ENCODE data around the gene CCDC38. TPM values are rescaled to one million over a fixed set of nuclear protein-coding genes. Genes with fewer than 3 reads are reported as not detected.

The CCDC38 gene
- total and polyA plus RNA-seq, 2 experiments from 2014 or later: not detected

GRCh38 chr12:95988506-95989275 is 46.3 kb upstream of the CCDC38 start:
- no peaks in the 10 kb centered on the region for H3K36me3 ChIP-seq (replicated peaks; ENCODE audit: insufficient read depth, low read depth)
- H2AFZ ChIP-seq: no peak overlapping the region
- DNase-seq (ENCODE audit: low spot score): no peak
- H3K4me1 ChIP-seq (ENCODE audit: insufficient read depth): no peaks in the 10 kb centered on the region
- H4K20me1 ChIP-seq (ENCODE audit: insufficient read depth, poor library complexity, severe bottlenecking): no peaks in the 10 kb centered on the region
- H3K9me2 ChIP-seq (replicated peaks; ENCODE audit: insufficient read depth): no peaks in the 10 kb centered on the region
- no peaks in the 10 kb centered on the region for H3K79me2 ChIP-seq
- 85% methylated on average over 11 of the region's 11 CpGs for WGBS (ENCODE audit: low lambda C conversion rate, missing lambda C conversion rate)
- H3K4me3 ChIP-seq: no peak overlapping the region
- no peak overlapping the region for H3K27ac ChIP-seq
- H3K4me2 ChIP-seq: no peak overlapping the region
- H3K9me3 ChIP-seq (ENCODE audit: low read depth): no peaks in the 10 kb centered on the region
- H3K27me3 ChIP-seq: no peaks in the 10 kb centered on the region
- no peak for TF ChIP-seq CTCF (IDR thresholded peaks at IDR 0.05; ENCODE audit: poor library complexity)
- TF ChIP-seq EZH2phosphoT487 (IDR thresholded peaks at IDR 0.05; ENCODE audit: low read depth, severe bottlenecking, unreplicated experiment): no peak
- TF ChIP-seq EZH2 (IDR thresholded peaks at IDR 0.05; ENCODE audit: borderline replicate concordance): no peak

GRCh38 chr12:95986635-95987570 is 44.5 kb upstream of the CCDC38 start:
- TF ChIP-seq EZH2 (IDR thresholded peaks at IDR 0.05; ENCODE audit: borderline replicate concordance): no peak
- no peak for TF ChIP-seq CTCF (IDR thresholded peaks at IDR 0.05; ENCODE audit: poor library complexity)
- no peak for TF ChIP-seq EZH2phosphoT487 (IDR thresholded peaks at IDR 0.05; ENCODE audit: low read depth, severe bottlenecking, unreplicated experiment)
- WGBS (ENCODE audit: low lambda C conversion rate, missing lambda C conversion rate): 59% methylated on average over 14 of the region's 14 CpGs
- no peak overlapping the region for H3K4me2 ChIP-seq

DNA sequence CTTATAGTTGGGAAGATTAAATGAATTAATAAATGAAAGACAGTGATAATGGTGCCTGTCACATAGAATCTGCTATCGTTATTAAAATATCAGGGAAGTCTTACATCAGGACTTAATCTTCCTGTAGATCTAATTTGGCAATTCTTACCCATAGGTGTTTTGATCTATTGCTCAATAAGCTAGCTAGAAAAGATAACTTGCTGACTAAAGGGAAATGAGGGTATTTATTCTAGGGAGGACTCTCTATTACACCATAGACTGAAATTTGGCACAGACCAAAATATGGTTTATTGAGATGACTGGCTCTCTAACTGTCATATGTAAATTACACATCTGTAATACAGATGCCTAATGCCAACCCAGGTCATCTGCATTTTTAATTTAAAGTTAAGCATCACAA is 42.3 kb upstream of the CCDC38 start:
- no peak overlapping the region for H3K4me3 ChIP-seq
- no peaks in the 10 kb centered on the region for H3K27me3 ChIP-seq

More at GRCh38 chr12:95986635-95987570, 44.5 kb upstream of the CCDC38 start:
- DNase-seq (ENCODE audit: low spot score): no peak
- Histone ChIP-seq H3K9me3 (ENCODE audit: low read depth) (no peaks in the 10 kb centered on the region), H3K27ac (no peak overlapping the region), H3K79me2 (no peaks in the 10 kb centered on the region), H2AFZ (no peak overlapping the region), H3K4me3 (no peak overlapping the region), H3K27me3 (no peaks in the 10 kb centered on the region), H3K4me1 (ENCODE audit: insufficient read depth) (no peaks in the 10 kb centered on the region), H4K20me1 (ENCODE audit: insufficient read depth, poor library complexity, severe bottlenecking) (no peaks in the 10 kb centered on the region), H3K36me3 (replicated peaks; ENCODE audit: insufficient read depth, low read depth) (no peaks in the 10 kb centered on the region), H3K9me2 (replicated peaks; ENCODE audit: insufficient read depth) (no peaks in the 10 kb centered on the region)

More for the DNA sequence above, 42.3 kb upstream of the CCDC38 start:
- no peaks in the 10 kb centered on the region for H3K36me3 ChIP-seq (replicated peaks; ENCODE audit: insufficient read depth, low read depth)
- no peak for DNase-seq (ENCODE audit: low spot score)
- H4K20me1 ChIP-seq (ENCODE audit: insufficient read depth, poor library complexity, severe bottlenecking): no peaks in the 10 kb centered on the region
- no peak for TF ChIP-seq EZH2phosphoT487 (IDR thresholded peaks at IDR 0.05; ENCODE audit: low read depth, severe bottlenecking, unreplicated experiment)
- TF ChIP-seq CTCF (IDR thresholded peaks at IDR 0.05; ENCODE audit: poor library complexity): no peak
- no peak for TF ChIP-seq EZH2 (IDR thresholded peaks at IDR 0.05; ENCODE audit: borderline replicate concordance)
- no peak overlapping the region for H3K4me2 ChIP-seq
- H3K27ac ChIP-seq: no peak overlapping the region
- no peak overlapping the region for H2AFZ ChIP-seq
- WGBS (ENCODE audit: low lambda C conversion rate, missing lambda C conversion rate): 96% methylated on average over 1 of the region's 1 CpG
- H3K9me2 ChIP-seq (replicated peaks; ENCODE audit: insufficient read depth): no peaks in the 10 kb centered on the region
- H3K79me2 ChIP-seq: no peaks in the 10 kb centered on the region
- H3K4me1 ChIP-seq (ENCODE audit: insufficient read depth): no peaks in the 10 kb centered on the region
- H3K9me3 ChIP-seq (ENCODE audit: low read depth): no peaks in the 10 kb centered on the region

Data from hepatocyte (in vitro differentiated cells).